H1 (cell line): Measurements from ENCODE around the gene SLC26A6. TPM values are rescaled to one million over a fixed set of nuclear protein-coding genes. Genes with fewer than 3 reads are reported as not detected.

Experiments
- CTCF ChIA-PET: fragments of 300-600 bp; sonication (Branson Sonifier 250); formaldehyde crosslinking; loops from one replicate; lab custom pipeline; 2021; ENCODE audit not compliant: partially characterized antibody; lab: Charles Lee
- POLR2A ChIA-PET: fragments of 300-600 bp; sonication (Branson Sonifier 250); formaldehyde crosslinking; loops from one replicate; lab custom pipeline; 2021; ENCODE audit warnings: inconsistent platforms; ENCODE audit not compliant: partially characterized antibody; lab: Charles Lee
- DNase-seq, 2 experiments: peaks; one replicate each; pipeline versions ENCODE4 v3.0.0 to v3.0.0-alpha.2; 2010 to 2022; ENCODE audit warnings: low spot score in 2 of 2, low read depth in 1 of 2, mixed read lengths in 1 of 2
- FAIRE-seq: peaks from 2 replicates; lab custom pipeline; 2011; peaks lifted over from hg19 to GRCh38; lab: Jason Lieb, UNC
- H2AFZ ChIP-seq: 2 replicates; pipeline ENCODE4 v1.8.1; 2012; ENCODE audit warnings: low read length, inconsistent platforms
- H2AK5ac ChIP-seq: 2 replicates; pipeline ENCODE4 v1.6.1; 2013; ENCODE audit warnings: low read depth, low read length
- H2BK120ac ChIP-seq: replicated peaks from 2 replicates; pipeline ENCODE3; 2013; ENCODE audit warnings: low read depth, low read length, inconsistent platforms
- H2BK12ac ChIP-seq: 2 replicates; pipeline ENCODE4 v1.6.1; 2013; ENCODE audit warnings: low read depth, low read length
- H2BK15ac ChIP-seq: 2 replicates; pipeline ENCODE4 v1.6.1; 2013; ENCODE audit warnings: low read length
- H2BK20ac ChIP-seq: 2 replicates; pipeline ENCODE4 v1.6.1; 2013; ENCODE audit warnings: low read length
- H2BK5ac ChIP-seq: 2 replicates; pipeline ENCODE4 v1.6.1; 2013; ENCODE audit warnings: low read depth, low read length
- H3K14ac ChIP-seq: 2 replicates; pipeline ENCODE4 v1.6.1; 2013; ENCODE audit warnings: inconsistent platforms; ENCODE audit not compliant: insufficient read length
- H3K18ac ChIP-seq: 2 replicates; pipeline ENCODE4 v1.6.1; 2013; ENCODE audit warnings: low read length; ENCODE audit errors: extremely low read depth
- H3K23ac ChIP-seq: 2 replicates; pipeline ENCODE4 v1.6.1; 2013; ENCODE audit warnings: inconsistent platforms; ENCODE audit not compliant: insufficient read length
- H3K23me2 ChIP-seq: 2 replicates; pipeline ENCODE4 v1.6.1; 2013; ENCODE audit warnings: low read depth, low read length
- H3K27ac ChIP-seq: 2 replicates; pipeline ENCODE4 v1.6.1; 2011; ENCODE audit warnings: low read depth, low read length, inconsistent platforms
- H3K27me3 ChIP-seq, 4 experiments: replicated peaks in 1 of 4; 1 replicate in 1 of 4; 2 replicates in 3 of 4; pipeline versions ENCODE4 v1.6.1 to v1.8.1; 2011 to 2013; ENCODE audit warnings: low read length in 3 of 4, mild to moderate bottlenecking in 3 of 4, inconsistent platforms in 2 of 4, mixed read lengths in 2 of 4, moderate library complexity in 1 of 4; ENCODE audit not compliant: control insufficient read depth in 3 of 4, insufficient read depth in 3 of 4; ENCODE audit errors: extremely low read depth in 1 of 4
- H3K36me3 ChIP-seq, 4 experiments: 2 replicates each; pipeline versions ENCODE4 v1.6.1 to v1.8.1; 2011 to 2013; ENCODE audit warnings: mild to moderate bottlenecking in 4 of 4, low read length in 3 of 4, moderate library complexity in 2 of 4, control low read depth in 1 of 4, inconsistent platforms in 1 of 4; ENCODE audit not compliant: insufficient read depth in 4 of 4, control insufficient read depth in 2 of 4
- H3K4ac ChIP-seq: replicated peaks from 2 replicates; pipeline ENCODE3; 2013; ENCODE audit warnings: low read length, low read depth, mixed read lengths, inconsistent platforms; ENCODE audit not compliant: insufficient read length
- H3K4me1 ChIP-seq, 4 experiments: replicated peaks in 1 of 4; 1 replicate in 1 of 4; 2 replicates in 3 of 4; pipeline versions ENCODE4 v1.6.1 to v1.8.1; 2011 to 2013; ENCODE audit warnings: low read length in 3 of 4, inconsistent platforms in 2 of 4, mixed read lengths in 1 of 4; ENCODE audit not compliant: insufficient read depth in 4 of 4, control insufficient read depth in 3 of 4
- H3K4me2 ChIP-seq, 2 experiments: 2 replicates each; pipeline versions ENCODE4 v1.6.1 to v1.8.1; 2011 to 2013; ENCODE audit warnings: low read depth in 2 of 2, low read length in 2 of 2, control low read depth in 1 of 2, inconsistent platforms in 1 of 2, mild to moderate bottlenecking in 1 of 2; ENCODE audit not compliant: insufficient read depth in 1 of 2
- H3K4me3 ChIP-seq, 4 experiments: fragments of 200-600, 300-600 bp in 1 of 4; sonication (generic), shearing (Covaris generic), sonication (Bioruptor Twin) in 1 of 4; 2 replicates each; pipeline versions ENCODE4 v1.5.1 to v1.8.1; 2011 to 2016; ENCODE audit warnings: low read length in 4 of 4, low read depth in 3 of 4, control low read depth in 2 of 4, inconsistent platforms in 2 of 4, mild to moderate bottlenecking in 2 of 4, mixed read lengths in 1 of 4, moderate library complexity in 1 of 4; ENCODE audit not compliant: insufficient read depth in 2 of 4; ENCODE audit errors: extremely low read depth in 1 of 4
- H3K56ac ChIP-seq: replicated peaks from 2 replicates; pipeline ENCODE3; 2013; ENCODE audit warnings: low read depth, mild to moderate bottlenecking, mixed read lengths, low read length, inconsistent platforms; ENCODE audit not compliant: insufficient read length
- H3K79me1 ChIP-seq: 2 replicates; pipeline ENCODE4 v1.6.1; 2013; ENCODE audit warnings: low read depth, low read length, control low read depth
- H3K79me2 ChIP-seq, 2 experiments: 2 replicates each; pipeline versions ENCODE4 v1.6.1 to v1.8.1; 2012 to 2013; ENCODE audit warnings: low read length in 2 of 2, mild to moderate bottlenecking in 2 of 2, inconsistent platforms in 1 of 2; ENCODE audit not compliant: insufficient read depth in 2 of 2, control insufficient read depth in 1 of 2
- H3K9ac ChIP-seq, 4 experiments: replicated peaks in 1 of 4; 1 replicate in 1 of 4; 2 replicates in 3 of 4; pipeline versions ENCODE4 v1.6.1 to v1.8.1; 2011 to 2013; ENCODE audit warnings: low read depth in 3 of 4, low read length in 3 of 4, control low read depth in 2 of 4, mild to moderate bottlenecking in 2 of 4, moderate library complexity in 2 of 4, inconsistent platforms in 1 of 4; ENCODE audit errors: extremely low read depth in 1 of 4
- H3K9me3 ChIP-seq, 2 experiments: 2 replicates each; pipeline versions ENCODE4 v1.6.1 to v1.8.1; 2012 to 2013; ENCODE audit warnings: mild to moderate bottlenecking in 2 of 2, moderate library complexity in 2 of 2, control low read depth in 1 of 2, inconsistent platforms in 1 of 2, low read depth in 1 of 2, low read length in 1 of 2, mixed read lengths in 1 of 2; ENCODE audit not compliant: insufficient read depth in 2 of 2
- H4K20me1 ChIP-seq, 2 experiments: replicated peaks in 1 of 2; 2 replicates each; pipeline versions ENCODE3 to v1.8.1; 2011 to 2013; ENCODE audit warnings: inconsistent platforms in 2 of 2, low read length in 2 of 2, mild to moderate bottlenecking in 1 of 2; ENCODE audit not compliant: insufficient read depth in 2 of 2, control insufficient read depth in 1 of 2
- H4K5ac ChIP-seq: 2 replicates; pipeline ENCODE4 v1.6.1; 2013; ENCODE audit warnings: low read length, low read depth, mixed read lengths, inconsistent platforms; ENCODE audit not compliant: insufficient read length
- H4K8ac ChIP-seq: 2 replicates; pipeline ENCODE4 v1.8.0; 2013; ENCODE audit warnings: mild to moderate bottlenecking, moderate library complexity, low read length, inconsistent platforms; ENCODE audit not compliant: insufficient read depth; ENCODE audit errors: extremely low read depth
- H4K91ac ChIP-seq: replicated peaks from 2 replicates; pipeline ENCODE3; 2013; ENCODE audit warnings: low read length, mixed read lengths, inconsistent platforms; ENCODE audit not compliant: insufficient read length
- ATF3 ChIP-seq: IDR thresholded peaks from 2 replicates; pipeline ENCODE4 v1.6.1; 2011; ENCODE audit warnings: low read depth, mild to moderate bottlenecking, low read length; ENCODE audit not compliant: insufficient read depth
- BCL11A ChIP-seq, 2 experiments: IDR thresholded peaks; one replicate each; pipeline ENCODE4 v1.6.1; 2011; ENCODE audit warnings: low read depth in 2 of 2, low read length in 2 of 2, mild to moderate bottlenecking in 2 of 2
- CHD1 ChIP-seq: IDR thresholded peaks from 2 replicates; pipeline ENCODE4 v1.6.1; 2012; ENCODE audit warnings: low read depth, low read length, improper control_type of control experiment
- CHD2 ChIP-seq: IDR thresholded peaks from 2 replicates; pipeline ENCODE4 v1.6.1; 2012; ENCODE audit warnings: low read length, improper control_type of control experiment
- CTBP2 ChIP-seq: IDR thresholded peaks from 2 replicates; pipeline ENCODE4 v1.7.0; 2011; ENCODE audit warnings: borderline replicate concordance, mild to moderate bottlenecking, moderate library complexity, mixed read lengths, low read length; ENCODE audit not compliant: insufficient read depth, insufficient read length
- HDAC6 ChIP-seq: IDR thresholded peaks from one replicate; pipeline ENCODE4 v1.7.1; 2012; ENCODE audit warnings: low read depth, mild to moderate bottlenecking, inconsistent platforms, low read length, moderate library complexity
- KDM5A ChIP-seq: fragments of 200-600 bp; IDR thresholded peaks from 2 replicates; pipeline ENCODE4 v1.7.1; 2012; ENCODE audit warnings: mild to moderate bottlenecking, low read length, inconsistent platforms, mixed read lengths
- RBBP5 ChIP-seq: IDR thresholded peaks from 2 replicates; pipeline ENCODE4 v1.7.1; 2012; ENCODE audit warnings: low read depth, mild to moderate bottlenecking, inconsistent platforms, low read length, moderate library complexity, borderline replicate concordance
- SIX5 ChIP-seq: IDR thresholded peaks from 2 replicates; pipeline ENCODE4 v1.6.1; 2011; ENCODE audit warnings: mild to moderate bottlenecking, low read depth, low read length
- SP2 ChIP-seq: IDR thresholded peaks from 2 replicates; pipeline ENCODE4 v1.6.1; 2012; ENCODE audit warnings: mild to moderate bottlenecking, low read length, inconsistent platforms
- SP4 ChIP-seq: IDR thresholded peaks from 2 replicates; pipeline ENCODE4 v1.6.1; 2012; ENCODE audit warnings: low read length, inconsistent platforms
- TAF7 ChIP-seq: optimal IDR thresholded peaks from 2 replicates; pipeline ENCODE3; 2011; ENCODE audit warnings: low read depth, mild to moderate bottlenecking, inconsistent platforms, low read length, moderate library complexity, borderline replicate concordance
- TCF12 ChIP-seq: IDR thresholded peaks from 2 replicates; pipeline ENCODE4 v1.6.1; 2011; ENCODE audit warnings: low read depth, mild to moderate bottlenecking, low read length
- ZNF274 ChIP-seq: IDR thresholded peaks from 2 replicates; pipeline ENCODE4 v1.7.0; 2012; ENCODE audit warnings: low read length, borderline replicate concordance; ENCODE audit errors: extremely low read depth
- WGBS, 2 experiments: shearing (Covaris generic) in 1 of 2; methylation state at CpG; one replicate each; pipeline versions ENCODE4 v1.1.6 to v1.1.7; 2013 to 2015; ENCODE audit warnings: low lambda C conversion rate in 2 of 2, mixed read lengths in 2 of 2, inconsistent platforms in 1 of 2, low coverage in 1 of 2, missing lambda C conversion rate in 1 of 2; ENCODE audit not compliant: insufficient replicate concordance in 2 of 2, insufficient coverage in 1 of 2, insufficient read length in 1 of 2; ENCODE audit errors: extremely low coverage in 1 of 2, missing lambda C conversion rate in 1 of 2; 5-methylcytosine and 5-hydroxymethylcytosine counted together
- polyA plus RNA-seq, 7 experiments: library from polyadenylated mRNA; depleted of rRNA in 3 of 7; stranded (reverse) in 5 of 7; unstranded in 2 of 7; fragments of >200 nt in 5 of 7; fragments of 200-250 nt in 2 of 7; gene quantifications; 1 replicate in 5 of 7; 2 replicates in 1 of 7; 4 replicates in 1 of 7; pipeline versions ENCODE4 v1.2.1 to v1.2.3, GENCODE V29; 2011 to 2013; ENCODE audit warnings: missing spikeins in 2 of 7, mixed read lengths in 2 of 7
- total RNA-seq: library from RNA; stranded (reverse); fragmentation: NEBNext Ultra II Directional; extraction: Animal tissue kit (Norgen Biotek cat#: 25700); gene quantifications from 2 replicates; pipeline ENCODE4 v1.2.1, GENCODE V29; 2021

SLC26A6 gene
- total and polyA plus RNA-seq, 2 of the 8 experiments (the other 6 are each of a cell fraction or from before 2014, with no cell fraction given), result 50.4 to 58.0 TPM

GRCh38 chr3:48585411-48585810 lies 49.9 kb downstream of the SLC26A6 start:
- no peak overlapping the region for H3K14ac ChIP-seq
- no peaks in the 10 kb centered on the region for H3K27me3 ChIP-seq
- no peak overlapping the region for H2AK5ac ChIP-seq
- H3K4ac ChIP-seq, result no peak overlapping the region
- H3K9ac ChIP-seq, result no peak overlapping the region
- H4K20me1 ChIP-seq, result no peaks in the 10 kb centered on the region
- H3K56ac ChIP-seq, result no peak overlapping the region
- ChIA-PET POLR2A (interaction anchor here (1.5 kb wide), 1 partner anchor 9 kb away, joined by 3 read pairs; no protein-coding TSS in a partner anchor), CTCF (no interaction called here)
- H4K5ac ChIP-seq, result no peak overlapping the region
- no peaks in the 10 kb centered on the region for H3K79me1 ChIP-seq
- H2BK20ac ChIP-seq, result no peak overlapping the region
- no peak overlapping the region for H4K8ac ChIP-seq
- no peak overlapping the region for H3K27ac ChIP-seq
- H3K79me2 ChIP-seq, result no peaks in the 10 kb centered on the region
- no peak overlapping the region for H2BK12ac ChIP-seq
- H2BK15ac ChIP-seq, result no peak overlapping the region
- no peaks in the 10 kb centered on the region for H3K9me3 ChIP-seq
- H3K4me1 ChIP-seq, result peaks cover 0 to 6% (median 0%) of the 10 kb centered on the region in 4 experiments; a peak in 1 of 7 replicates
- 89% methylated on average over 8 of the region's 8 CpGs; no CpG with 5 or more reads in 1 of the 2 experiments for WGBS, 2 experiments
- no peak overlapping the region for H2AFZ ChIP-seq
- no peak overlapping the region for H3K4me3 ChIP-seq
- no peak overlapping the region for H3K23ac ChIP-seq
- no peak overlapping the region for H3K18ac ChIP-seq
- no peak overlapping the region for H2BK120ac ChIP-seq
- no peak overlapping the region for H4K91ac ChIP-seq
- H2BK5ac ChIP-seq, result no peak overlapping the region
- no peaks in the 10 kb centered on the region for H3K23me2 ChIP-seq
- H3K4me2 ChIP-seq, result no peak overlapping the region
- no peak for FAIRE-seq
- DNase-seq, result no peak
- 0 out of 8 replicates have a peak, but pooled peaks cover 0 to 2% (median 0%) of the 10 kb centered on the region in 4 experiments for H3K36me3 ChIP-seq
- no peak for TF ChIP-seq CHD2
- TF ChIP-seq HDAC6, result no peak
- no peak for TF ChIP-seq TCF12
- no peak for TF ChIP-seq SIX5
- TF ChIP-seq KDM5A, result no peak
- no peak for TF ChIP-seq SP2
- no peak for TF ChIP-seq CHD1
- no peak for TF ChIP-seq SP4
- TF ChIP-seq BCL11A (IDR thresholded peaks at IDR 0.05; ENCODE audit: low read depth in 2 of 2, low read length in 2 of 2), result no peak
- TF ChIP-seq ATF3, result no peak
- no peak for TF ChIP-seq RBBP5
- TF ChIP-seq ZNF274, result no peak
- TF ChIP-seq CTBP2, result no peak
- no peak for TF ChIP-seq TAF7
